Measurements from ENCODE around the gene LPP. TPM values are rescaled to one million over a fixed set of nuclear protein-coding genes. Genes with fewer than 3 reads are reported as not detected.

LPP gene
- polyA plus RNA-seq, 3 donors: 14.1 to 23.2 (median 15.3) TPM

- H3K4me2 ChIP-seq (replicated peaks; ENCODE audit: extremely low read depth, low read length, poor library complexity, severe bottlenecking): no peak overlapping the region
- WGBS (ENCODE audit: insufficient coverage): 95% methylated on average over 4 of the region's 5 CpGs
Measured at GRCh38 chr3:188133219-188133618, 20.7 kb upstream of the LPP start.

GRCh38 chr3:188133646-188134045 is 20.3 kb upstream of the LPP start:
- peaks cover 11% of the 10 kb centered on the region in 2 donors for H3K4me1 ChIP-seq (ENCODE audit: control insufficient read depth in 1 of 2, insufficient read depth in 2 of 2, low read length in 2 of 2)
- no peak overlapping the region for H3K9ac ChIP-seq (ENCODE audit: insufficient read depth, low read length, poor library complexity, severe bottlenecking)
- no peak overlapping the region for H2AFZ ChIP-seq (ENCODE audit: insufficient read depth, low read depth, low read length, poor library complexity, severe bottlenecking)
- Mint-ChIP-seq H3K4me1 (peaks cover 19% of the 10 kb centered on the region), H3K36me3 (peaks cover 0 to 1% of the 10 kb centered on the region in 2 donors), H3K27me3 (ENCODE audit: low read depth in 3 of 3) (peaks cover 0 to 5% (median 2%) of the 10 kb centered on the region in 3 donors), H3K27ac (no peak overlapping the region), H3K4me3 (no peak overlapping the region), H3K9me3 (peaks cover 0 to 4% (median 0%) of the 10 kb centered on the region in 7 donors)
- no peaks in the 10 kb centered on the region for H3K9me3 ChIP-seq (replicated peaks in 1 of 2; ENCODE audit: control insufficient read depth in 1 of 2, insufficient read depth in 1 of 2, low read length in 2 of 2)
- no peak overlapping the region for H3K4me2 ChIP-seq (replicated peaks; ENCODE audit: extremely low read depth, low read length, poor library complexity, severe bottlenecking)
- WGBS (ENCODE audit: insufficient coverage): 98% methylated on average over 5 of the region's 6 CpGs
- no peaks in the 10 kb centered on the region for H3K36me3 ChIP-seq (replicated peaks in 1 of 2; ENCODE audit: control insufficient read depth in 1 of 2, insufficient read depth in 2 of 2, low read length in 2 of 2)
- TF ChIP-seq CTCF (IDR thresholded peaks at IDR 0.05): no peak
- intact Hi-C loops (cut with micrococcal nuclease): no loop called here
- no peak overlapping the region for H3K4me3 ChIP-seq (replicated peaks in 1 of 3; ENCODE audit: low read depth in 2 of 3, low read length in 3 of 3)
- H3K27ac ChIP-seq (ENCODE audit: low read depth in 1 of 2, low read length in 2 of 2): no peak overlapping the region
- H3K79me2 ChIP-seq (ENCODE audit: insufficient read depth, low read length): no peaks in the 10 kb centered on the region
- DNase-seq: no peak
- H3K27me3 ChIP-seq (ENCODE audit: control insufficient read depth in 2 of 2, insufficient read depth in 2 of 2, low read length in 2 of 2): no peaks in the 10 kb centered on the region
- no peaks in the 10 kb centered on the region for H4K20me1 ChIP-seq (ENCODE audit: insufficient read depth, low read length)

More at GRCh38 chr3:188133219-188133618, 20.7 kb upstream of the LPP start:
- H4K20me1 ChIP-seq (ENCODE audit: insufficient read depth, low read length): no peaks in the 10 kb centered on the region
- H3K4me3 Mint-ChIP-seq: no peak overlapping the region
- peaks cover 0 to 4% (median 0%) of the 10 kb centered on the region in 7 donors for H3K9me3 Mint-ChIP-seq
- peaks cover 0 to 5% (median 2%) of the 10 kb centered on the region in 3 donors for H3K27me3 Mint-ChIP-seq (ENCODE audit: low read depth in 3 of 3)
- no peak for DNase-seq
- no peak overlapping the region for H3K27ac ChIP-seq (ENCODE audit: low read depth in 1 of 2, low read length in 2 of 2)
- H3K36me3 ChIP-seq (replicated peaks in 1 of 2; ENCODE audit: control insufficient read depth in 1 of 2, insufficient read depth in 2 of 2, low read length in 2 of 2): no peaks in the 10 kb centered on the region
- intact Hi-C loops (cut with micrococcal nuclease): no loop called here
- H3K4me1 Mint-ChIP-seq: peaks cover 16% of the 10 kb centered on the region
- H3K9me3 ChIP-seq (replicated peaks in 1 of 2; ENCODE audit: control insufficient read depth in 1 of 2, insufficient read depth in 1 of 2, low read length in 2 of 2): no peaks in the 10 kb centered on the region
- H3K79me2 ChIP-seq (ENCODE audit: insufficient read depth, low read length): no peaks in the 10 kb centered on the region
- no peak overlapping the region for H3K4me3 ChIP-seq (replicated peaks in 1 of 3; ENCODE audit: low read depth in 2 of 3, low read length in 3 of 3)
- no peaks in the 10 kb centered on the region for H3K27me3 ChIP-seq (ENCODE audit: control insufficient read depth in 2 of 2, insufficient read depth in 2 of 2, low read length in 2 of 2)
- no peak overlapping the region for H3K27ac Mint-ChIP-seq
- TF ChIP-seq CTCF (IDR thresholded peaks at IDR 0.05): no peak
- H3K36me3 Mint-ChIP-seq: peaks cover 0 to 1% of the 10 kb centered on the region in 2 donors
- H2AFZ ChIP-seq (ENCODE audit: insufficient read depth, low read depth, low read length, poor library complexity, severe bottlenecking): no peak overlapping the region
- H3K4me1 ChIP-seq (ENCODE audit: control insufficient read depth in 1 of 2, insufficient read depth in 2 of 2, low read length in 2 of 2): peaks cover 11% of the 10 kb centered on the region in 2 donors
- no peak overlapping the region for H3K9ac ChIP-seq (ENCODE audit: insufficient read depth, low read length, poor library complexity, severe bottlenecking)

Data from CD14-positive monocyte (primary cell).